Neuronal stem cell (in vitro differentiated cells): Measurements from ENCODE around the gene NCAN.

ENCODE experiments used
- DNase-seq: peaks from one replicate; pipeline ENCODE4 v3.0.0-alpha.2; 2013; ENCODE audit warnings: low spot score
- H2AFZ ChIP-seq: one replicate; pipeline ENCODE4 v1.6.1; 2013; ENCODE audit warnings: mild to moderate bottlenecking, low read length, inconsistent platforms
- H2AK5ac ChIP-seq: 2 replicates; pipeline ENCODE4 v1.6.1; 2013; ENCODE audit warnings: low read depth, mild to moderate bottlenecking, inconsistent platforms, low read length, moderate library complexity, mixed read lengths
- H2BK120ac ChIP-seq: 2 replicates; pipeline ENCODE4 v1.6.1; 2013; ENCODE audit warnings: low read depth, mild to moderate bottlenecking, inconsistent platforms, low read length, moderate library complexity, mixed read lengths
- H2BK12ac ChIP-seq: one replicate; pipeline ENCODE4 v1.6.1; 2013; ENCODE audit warnings: low read length, inconsistent platforms
- H2BK15ac ChIP-seq: 2 replicates; pipeline ENCODE4 v1.6.1; 2013; ENCODE audit warnings: mild to moderate bottlenecking, low read length, inconsistent platforms, mixed read lengths
- H2BK5ac ChIP-seq: one replicate; pipeline ENCODE4 v1.6.1; 2013; ENCODE audit warnings: inconsistent platforms, mild to moderate bottlenecking, low read length, moderate library complexity
- H3K14ac ChIP-seq: one replicate; pipeline ENCODE4 v1.6.1; 2013; ENCODE audit warnings: low read length, inconsistent platforms
- H3K18ac ChIP-seq: 2 replicates; pipeline ENCODE4 v1.6.1; 2013; ENCODE audit warnings: low read length, inconsistent platforms
- H3K23ac ChIP-seq: 2 replicates; pipeline ENCODE4 v1.6.1; 2013; ENCODE audit warnings: low read depth, mild to moderate bottlenecking, mixed read lengths, low read length, inconsistent platforms; ENCODE audit not compliant: poor library complexity
- H3K27ac ChIP-seq: replicated peaks from 3 replicates; pipeline ENCODE4 v1.5.1; 2013; ENCODE audit warnings: low read length, inconsistent platforms
- H3K27me3 ChIP-seq, 3 experiments: 2 replicates each; pipeline ENCODE4 v1.6.1; 2013; ENCODE audit warnings: low read length in 3 of 3, mild to moderate bottlenecking in 2 of 3, inconsistent platforms in 1 of 3, low read depth in 1 of 3, mixed read lengths in 1 of 3, moderate library complexity in 1 of 3; ENCODE audit not compliant: control insufficient read depth in 3 of 3, insufficient read depth in 3 of 3
- H3K36me3 ChIP-seq, 2 donors: replicated peaks in 1 of 2; 2 replicates each; pipeline ENCODE4 v1.6.1; 2013; ENCODE audit warnings: low read length in 2 of 2; ENCODE audit not compliant: control insufficient read depth in 2 of 2, insufficient read depth in 2 of 2
- H3K4ac ChIP-seq: 2 replicates; pipeline ENCODE4 v1.6.1; 2013; ENCODE audit warnings: inconsistent platforms, mild to moderate bottlenecking, low read length, moderate library complexity
- H3K4me1 ChIP-seq, 2 donors: 1 replicate in 1 of 2; 2 replicates in 1 of 2; pipeline ENCODE4 v1.6.1; 2013; ENCODE audit warnings: low read length in 2 of 2, low read depth in 1 of 2; ENCODE audit not compliant: control insufficient read depth in 2 of 2, insufficient read depth in 1 of 2
- H3K4me2 ChIP-seq: one replicate; pipeline ENCODE4 v1.6.1; 2013; ENCODE audit warnings: mild to moderate bottlenecking, low read length, inconsistent platforms; ENCODE audit not compliant: insufficient read depth, poor library complexity, severe bottlenecking
- H3K4me3 ChIP-seq, 2 donors: 2 replicates each; pipeline ENCODE4 v1.5.1; 2013; ENCODE audit warnings: low read length in 2 of 2, mild to moderate bottlenecking in 2 of 2, inconsistent platforms in 1 of 2, moderate library complexity in 1 of 2
- H3K79me1 ChIP-seq: one replicate; pipeline ENCODE4 v1.6.1; 2013; ENCODE audit warnings: low read depth, mild to moderate bottlenecking, inconsistent platforms, low read length, moderate library complexity
- H3K9ac ChIP-seq: one replicate; pipeline ENCODE4 v1.6.1; 2013; ENCODE audit warnings: mild to moderate bottlenecking, low read depth, low read length, inconsistent platforms; ENCODE audit not compliant: poor library complexity
- H3K9me3 ChIP-seq, 2 donors: replicated peaks in 1 of 2; 2 replicates each; pipeline versions ENCODE3 to v1.6.1; 2013; ENCODE audit warnings: low read length in 2 of 2, mild to moderate bottlenecking in 2 of 2, inconsistent platforms in 1 of 2, low read depth in 1 of 2, mixed read lengths in 1 of 2, moderate library complexity in 1 of 2; ENCODE audit not compliant: control insufficient read depth in 2 of 2, insufficient read depth in 1 of 2
- H4K8ac ChIP-seq: one replicate; pipeline ENCODE4 v1.6.1; 2013; ENCODE audit warnings: low read depth, mild to moderate bottlenecking, inconsistent platforms, low read length, moderate library complexity
- H4K91ac ChIP-seq: one replicate; pipeline ENCODE4 v1.6.1; 2013; ENCODE audit warnings: low read length, low read depth, mild to moderate bottlenecking, inconsistent platforms; ENCODE audit not compliant: poor library complexity
- WGBS, 2 donors: extraction: QIAGEN DNeasy Blood & Tissue Kit; methylation state at CpG; one replicate each; pipeline ENCODE4 v1.1.7; 2013; ENCODE audit warnings: missing lambda C conversion rate in 2 of 2, mixed read lengths in 1 of 2; ENCODE audit not compliant: insufficient read length in 2 of 2, insufficient replicate concordance in 1 of 2; ENCODE audit errors: extremely low coverage in 2 of 2; 5-methylcytosine and 5-hydroxymethylcytosine counted together

The NCAN gene

DNA sequence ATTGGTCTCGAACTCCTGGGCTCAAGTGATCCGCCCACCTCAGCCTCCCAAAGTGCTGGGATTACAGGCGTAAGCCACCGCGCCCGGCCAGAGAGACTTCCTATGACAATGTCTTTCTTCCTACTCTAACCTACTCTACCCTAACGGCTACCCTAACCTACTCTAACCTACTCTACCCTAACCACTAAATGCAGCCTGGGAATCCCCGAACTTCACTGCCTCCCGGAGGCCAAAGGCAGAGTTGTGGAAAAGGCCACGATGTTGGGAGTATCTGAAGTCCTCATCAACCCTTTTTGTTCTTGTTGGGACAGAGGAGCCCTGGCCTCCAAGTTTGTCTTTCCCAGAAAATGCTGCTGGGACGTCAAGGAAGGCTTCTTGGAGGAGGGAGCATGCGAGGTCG lies 7.6 kb upstream of the NCAN start:
- Histone ChIP-seq H3K27ac (no peak overlapping the region), H3K36me3 (peaks cover 14 to 28% of the 10 kb centered on the region in 2 donors), H2BK15ac (no peak overlapping the region), H4K8ac (no peak overlapping the region), H3K4me2 (no peak overlapping the region), H4K91ac (no peak overlapping the region), H3K23ac (no peak overlapping the region), H2BK12ac (no peak overlapping the region), H2AK5ac (no peak overlapping the region), H2BK120ac (no peak overlapping the region), H3K4me1 (peaks cover 12 to 13% of the 10 kb centered on the region in 2 donors), H3K4ac (no peak overlapping the region), H2BK5ac (peak overlapping the region; percentile 3), H3K14ac (no peak overlapping the region), H2AFZ (no peak overlapping the region), H3K9ac (no peak overlapping the region), H3K18ac (no peak overlapping the region), H3K27me3 (peaks cover 0 to 2% (median 0%) of the 10 kb centered on the region in 3 experiments), H3K4me3 (no peak overlapping the region), H3K9me3 (no peaks in the 10 kb centered on the region), H3K79me1 (peaks cover 4% of the 10 kb centered on the region)
- DNase-seq: no peak
- WGBS, 2 donors: no CpG with 5 or more reads among the region's 13 CpGs

DNA sequence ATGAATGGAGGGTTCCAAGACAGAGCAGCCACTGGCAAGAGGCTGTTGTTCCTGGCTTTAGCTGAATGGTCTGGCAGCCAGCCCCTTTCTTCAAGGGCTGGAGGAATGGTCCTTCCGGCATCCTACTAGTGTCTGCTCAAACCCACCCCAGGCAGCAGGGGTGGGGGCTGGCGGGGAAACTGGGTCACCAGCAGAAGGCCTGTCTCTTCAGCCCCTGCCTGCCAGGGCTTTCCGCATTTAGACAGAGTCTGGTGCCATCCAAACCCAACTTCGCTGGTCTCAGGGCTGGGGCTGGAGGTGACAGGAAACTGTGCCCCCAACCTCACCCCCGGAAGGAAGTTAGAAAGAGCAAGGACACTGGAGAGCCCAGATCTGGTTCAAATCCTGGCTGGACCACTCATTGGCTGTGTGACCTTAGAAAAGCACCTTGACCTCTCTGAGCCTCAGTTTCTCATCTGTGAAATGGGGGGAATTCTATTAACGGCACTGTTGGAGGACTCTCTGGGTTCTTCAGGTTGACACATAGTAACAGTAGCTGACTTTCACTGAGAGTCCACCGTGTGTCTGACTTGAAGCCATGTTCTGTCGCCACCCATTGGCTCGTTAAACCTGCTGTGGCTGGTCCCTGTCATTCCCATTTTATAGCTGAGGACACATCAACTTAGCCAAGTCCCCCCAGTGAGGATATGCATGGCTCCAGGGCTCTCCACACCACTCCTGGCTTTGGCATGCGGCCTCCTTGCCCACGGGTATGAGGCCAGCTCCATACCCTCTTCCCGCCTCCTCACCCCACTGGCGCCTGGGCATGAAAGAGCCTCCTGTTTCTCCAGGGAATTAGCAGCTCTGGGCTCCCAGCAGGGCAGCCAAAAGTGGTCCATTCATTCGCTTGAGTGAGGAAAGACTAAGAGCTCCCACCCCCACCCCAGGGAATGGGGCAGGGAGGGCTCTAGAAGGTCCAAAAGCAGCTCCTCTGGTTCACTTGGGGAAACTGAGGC lies 6.0 kb upstream of the NCAN start:
- Histone ChIP-seq H4K91ac (no peak overlapping the region), H3K27me3 (peaks cover 0 to 4% (median 0%) of the 10 kb centered on the region in 3 experiments), H3K36me3 (peaks cover 10 to 20% of the 10 kb centered on the region in 2 donors), H3K79me1 (peaks cover 2% of the 10 kb centered on the region), H2AK5ac (no peak overlapping the region), H4K8ac (no peak overlapping the region), H2BK15ac (no peak overlapping the region), H3K4me2 (no peak overlapping the region), H3K14ac (no peak overlapping the region), H3K27ac (no peak overlapping the region), H2BK5ac (peak overlapping the region; percentile 49), H3K23ac (no peak overlapping the region), H2AFZ (peak overlapping the region; percentile 70), H2BK120ac (no peak overlapping the region), H3K9ac (no peak overlapping the region), H3K4me3 (no peak overlapping the region), H2BK12ac (no peak overlapping the region), H3K9me3 (no peaks in the 10 kb centered on the region), H3K4me1 (peaks cover 12 to 13% of the 10 kb centered on the region in 2 donors), H3K18ac (no peak overlapping the region), H3K4ac (no peak overlapping the region)
- no peak for DNase-seq
- no CpG with 5 or more reads among the region's 14 CpGs for WGBS, 2 donors

DNA sequence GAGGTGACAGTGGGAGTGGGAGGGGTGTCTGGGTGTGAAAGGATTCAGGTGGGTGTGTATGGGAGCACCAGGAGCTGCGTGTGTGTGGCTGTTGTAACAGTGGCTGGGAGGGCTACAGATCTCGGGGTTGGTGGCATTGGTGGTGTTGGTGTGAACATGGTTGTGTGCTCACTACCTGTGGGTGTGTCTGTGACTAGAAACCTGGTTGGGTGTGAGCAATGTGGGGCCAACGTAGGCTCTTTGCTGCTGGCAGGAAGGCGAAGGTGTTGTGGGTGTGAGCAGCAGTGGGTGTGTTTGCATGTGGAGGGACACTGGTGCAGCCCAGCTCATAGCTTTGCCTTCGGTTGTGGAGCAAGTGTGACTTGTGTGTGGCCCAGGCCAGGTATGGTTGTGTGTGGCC lies 4.8 kb upstream of the NCAN start:
- Histone ChIP-seq H2BK120ac (no peak overlapping the region), H3K4me2 (no peak overlapping the region), H2BK5ac (no peak overlapping the region), H4K8ac (no peak overlapping the region), H4K91ac (no peak overlapping the region), H3K4ac (no peak overlapping the region), H2BK12ac (no peak overlapping the region), H3K9me3 (peaks cover 0 to 4% of the 10 kb centered on the region in 2 donors), H3K36me3 (peaks cover 7 to 11% of the 10 kb centered on the region in 2 donors), H2AK5ac (no peak overlapping the region), H3K18ac (peak overlapping the region; percentile 44), H3K27ac (no peak overlapping the region), H3K4me1 (peaks cover 13 to 15% of the 10 kb centered on the region in 2 donors), H3K9ac (no peak overlapping the region), H3K27me3 (peaks cover 0 to 9% (median 0%) of the 10 kb centered on the region in 3 experiments), H2BK15ac (no peak overlapping the region), H3K23ac (peak overlapping the region; percentile 62), H2AFZ (no peak overlapping the region), H3K79me1 (peaks cover 2% of the 10 kb centered on the region), H3K4me3 (peak overlapping the region in 1 of 2 donors; percentile 25), H3K14ac (no peak overlapping the region)
- no CpG with 5 or more reads among the region's 5 CpGs for WGBS, 2 donors
- no peak for DNase-seq
